ENCODE results near the gene IGHMBP2.

Gene IGHMBP2

GRCh38 chr11:68890490-68891231 lies 13.0 kb upstream of the IGHMBP2 start:
- peak; percentile 94 for DNase-seq

GRCh38 chr11:68891351-68891948 lies 12.2 kb upstream of the IGHMBP2 start:
- DNase-seq = no peak

- DNase-seq = no peak
Observed at GRCh38 chr11:68892576-68892975, 11.1 kb upstream of the IGHMBP2 start.

- DNase-seq = no peak
Observed at GRCh38 chr11:68893282-68893681, 10.4 kb upstream of the IGHMBP2 start.

GRCh38 chr11:68896171-68896959 lies 7.3 kb upstream of the IGHMBP2 start:
- no peak for DNase-seq

GRCh38 chr11:68897441-68897840 lies 6.2 kb upstream of the IGHMBP2 start:
- no peak for DNase-seq

- DNase-seq = no peak
Observed at GRCh38 chr11:68900835-68901381, 2.8 kb upstream of the IGHMBP2 start.

- no peak for DNase-seq
Observed at GRCh38 chr11:68904248-68904847, 657 bp downstream of the IGHMBP2 start.

- no peak for DNase-seq
Observed at GRCh38 chr11:68905421-68906360, 2.0 kb downstream of the IGHMBP2 start.

GRCh38 chr11:68908273-68908672 lies 4.6 kb downstream of the IGHMBP2 start:
- DNase-seq = no peak

- no peak for DNase-seq
Observed at GRCh38 chr11:68910965-68911364, 7.3 kb downstream of the IGHMBP2 start.

GRCh38 chr11:68911731-68912130 lies 8.0 kb downstream of the IGHMBP2 start:
- no peak for DNase-seq

- no peak for DNase-seq
Observed at GRCh38 chr11:68912254-68912653, 8.6 kb downstream of the IGHMBP2 start.

- no peak for DNase-seq
Observed at GRCh38 chr11:68913188-68913587, 9.5 kb downstream of the IGHMBP2 start.

- DNase-seq = no peak
Observed at GRCh38 chr11:68914761-68915160, 11.1 kb downstream of the IGHMBP2 start.

GRCh38 chr11:68916439-68916838 lies 12.7 kb downstream of the IGHMBP2 start:
- no peak for DNase-seq

GRCh38 chr11:68923614-68924013 lies 19.9 kb downstream of the IGHMBP2 start:
- DNase-seq = no peak

- no peak for DNase-seq
Observed at GRCh38 chr11:68924073-68924925, 20.6 kb downstream of the IGHMBP2 start.

- no peak for DNase-seq
Observed at GRCh38 chr11:68925611-68926010, 21.9 kb downstream of the IGHMBP2 start.

GRCh38 chr11:68927280-68928135 lies 23.8 kb downstream of the IGHMBP2 start:
- no peak for DNase-seq

Measured in fibroblast of skin of right quadriceps (primary cell).